GM12873 (cell line): ENCODE results near the gene NEXN.

ENCODE experiments used
- CTCF ChIP-seq: IDR thresholded peaks from 2 replicates; pipeline ENCODE4 v1.5.1; 2012; ENCODE audit warnings: low read depth, mild to moderate bottlenecking, moderate library complexity, low read length, control low read depth; ENCODE audit not compliant: insufficient read depth; ENCODE audit errors: missing control alignments

Gene NEXN

GRCh38 chr1:77929806-77930205 is 41.4 kb downstream of the NEXN start:
- TF ChIP-seq CTCF, result no peak

GRCh38 chr1:77938651-77939050 is 50.2 kb downstream of the NEXN start:
- TF ChIP-seq CTCF, result no peak

DNA sequence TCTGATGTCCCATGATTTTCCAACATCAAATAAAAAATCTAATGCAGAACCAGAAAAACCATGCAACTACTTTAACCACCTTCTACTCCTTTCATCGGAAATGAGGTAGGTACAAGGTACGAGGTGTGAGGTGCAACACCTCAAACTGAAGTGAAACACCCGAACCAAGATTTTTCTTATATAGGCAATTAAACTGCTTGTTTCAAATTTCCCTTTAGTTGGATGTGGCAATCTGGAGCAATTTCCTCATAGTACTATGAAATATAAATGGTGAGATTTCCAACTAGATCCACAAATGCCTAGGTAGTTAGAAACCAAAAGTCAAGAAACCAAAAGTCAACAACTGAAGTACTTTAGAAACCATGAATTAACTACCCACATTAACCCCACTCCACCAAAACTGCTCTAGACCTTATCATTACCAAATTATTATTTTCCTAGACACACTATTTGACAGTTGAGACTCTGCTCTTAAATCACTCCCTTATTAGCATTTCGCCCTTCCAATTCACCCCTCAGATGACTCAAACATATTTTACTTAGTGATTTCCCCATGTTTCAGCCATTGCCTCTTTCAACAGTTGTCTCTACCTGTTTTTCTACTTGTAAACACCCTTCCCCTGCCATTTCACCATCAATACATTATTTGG is 52.6 kb downstream of the NEXN start:
- TF ChIP-seq CTCF, result no peak

- no peak for TF ChIP-seq CTCF
Observed at GRCh38 chr1:77942400-77943140, 54.1 kb downstream of the NEXN start.

GRCh38 chr1:77945345-77945744 is 56.9 kb downstream of the NEXN start:
- no peak for TF ChIP-seq CTCF

DNA sequence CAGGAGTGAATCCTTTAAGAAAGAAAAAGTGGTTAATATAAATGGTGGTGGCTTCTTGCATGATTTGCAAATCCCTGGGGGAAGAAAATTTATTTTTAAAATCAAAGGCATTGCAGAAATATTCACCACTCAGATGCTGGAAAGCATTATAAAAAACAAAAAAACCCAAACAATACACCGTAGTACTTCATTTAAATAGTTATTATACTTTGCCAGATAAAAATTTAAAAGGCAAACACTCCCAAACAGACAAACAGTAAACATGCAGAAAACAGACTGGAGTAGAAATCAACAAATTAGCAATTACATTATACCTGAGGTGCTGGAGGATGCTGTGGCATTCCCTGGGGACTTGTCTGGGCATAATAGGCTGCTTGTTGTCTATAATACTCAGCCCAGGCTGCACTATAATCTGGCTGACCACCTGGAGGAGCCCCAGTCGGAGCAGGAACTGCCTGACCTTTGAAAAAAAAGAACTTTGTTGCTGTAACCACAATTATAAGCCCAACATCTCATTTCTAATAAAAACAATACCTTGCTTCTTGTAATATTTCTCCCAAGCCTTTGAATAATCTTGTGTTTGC is 60.5 kb downstream of the NEXN start:
- TF ChIP-seq CTCF, result peak; percentile 12

DNA sequence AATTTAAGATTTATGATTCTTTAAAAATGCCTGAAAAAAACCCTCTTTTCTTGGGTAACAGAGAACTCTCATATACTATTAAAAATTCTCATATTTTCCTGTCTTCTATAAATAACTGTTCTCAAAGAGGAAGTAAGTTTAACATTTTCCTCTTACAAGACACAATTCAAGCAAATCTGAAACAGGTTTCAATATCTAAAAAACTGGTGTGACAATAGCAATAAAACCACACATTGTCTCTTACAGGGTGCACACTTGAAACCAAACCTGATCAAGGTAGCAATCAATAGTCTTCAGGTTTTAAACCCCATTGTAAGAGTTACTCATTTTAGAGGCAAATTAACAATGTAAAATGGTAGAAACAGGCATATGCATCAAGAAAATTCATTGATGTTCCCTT is 62.4 kb downstream of the NEXN start:
- no peak for TF ChIP-seq CTCF
